Stimulated activated CD4-positive, alpha-beta T cell treated with anti-CD3 and anti-CD28 coated beads, Interleukin-1b, Interleukin-23, amount 100 ng/mL, for 48 hours (primary cell): ENCODE results near the gene ATAD3C.
A peak's percentile ranks its signal among the peaks of the same experiment; 100 is the strongest.
"Not testable (repeated sequence)": the region's sequence is repeated elsewhere in the genome, so short reads cannot be mapped to it uniquely, and the experiment has no call there.

Source experiments
- DNase-seq: peaks from one replicate; pipeline ENCODE4 v3.0.0-alpha.2; 2020

ATAD3C gene

GRCh38 chr1:1452365-1452739 lies 2.9 kb downstream of the ATAD3C start:
- DNase-seq: not testable (repeated sequence)

GRCh38 chr1:1452882-1453281 lies 3.4 kb downstream of the ATAD3C start:
- no peak for DNase-seq

- not testable (repeated sequence) for DNase-seq
Measured at GRCh38 chr1:1454286-1455056, 5.0 kb downstream of the ATAD3C start.

GRCh38 chr1:1455366-1455884 lies 5.9 kb downstream of the ATAD3C start:
- no peak for DNase-seq

GRCh38 chr1:1455934-1456333 lies 6.4 kb downstream of the ATAD3C start:
- DNase-seq: not testable (repeated sequence)

GRCh38 chr1:1456683-1457255 lies 7.3 kb downstream of the ATAD3C start:
- DNase-seq: not testable (repeated sequence)

GRCh38 chr1:1459156-1459555 lies 9.7 kb downstream of the ATAD3C start:
- not testable (repeated sequence) for DNase-seq

- DNase-seq: not testable (repeated sequence)
Measured at GRCh38 chr1:1459711-1460110, 10.2 kb downstream of the ATAD3C start.

GRCh38 chr1:1460540-1461130 lies 11.1 kb downstream of the ATAD3C start:
- DNase-seq: no peak

GRCh38 chr1:1461721-1462317 lies 12.3 kb downstream of the ATAD3C start:
- DNase-seq: no peak

- DNase-seq: no peak
Measured at GRCh38 chr1:1462318-1462966, 13.0 kb downstream of the ATAD3C start.

GRCh38 chr1:1463312-1463711 lies 13.8 kb downstream of the ATAD3C start:
- no peak for DNase-seq

GRCh38 chr1:1468196-1468985 lies 18.9 kb downstream of the ATAD3C start:
- DNase-seq: not testable (repeated sequence)

- no peak for DNase-seq
Measured at GRCh38 chr1:1470626-1471388, 21.3 kb downstream of the ATAD3C start.

- DNase-seq: peak; percentile 95
Measured at GRCh38 chr1:1471389-1472052, 22.0 kb downstream of the ATAD3C start, which contains the start of gene ATAD3B. Gene ATAD3B (plus strand): TSS chr1:1471765. CDS start chr1:1471885, 120 bp downstream.

GRCh38 chr1:1472053-1472876 lies 22.8 kb downstream of the ATAD3C start:
- DNase-seq: not testable (repeated sequence)

- DNase-seq: not testable (repeated sequence)
Measured at GRCh38 chr1:1476011-1476410, 26.5 kb downstream of the ATAD3C start.

GRCh38 chr1:1477206-1477605 lies 27.7 kb downstream of the ATAD3C start:
- no peak for DNase-seq
